NCI-H2107 (cell line): Measurements from ENCODE around the gene CPSF4.
"Not testable (repeated sequence)": the region's sequence is repeated elsewhere in the genome, so short reads cannot be mapped to it uniquely, and the experiment has no call there.

ENCODE experiments used
- DNase-seq: peaks from one replicate; lab custom pipeline; 2025; lab: John Stamatoyannopoulos, UW

CPSF4 gene

GRCh38 chr7:99490878-99491277 lies 52.1 kb downstream of the CPSF4 start:
- no peak for DNase-seq

- DNase-seq, result no peak
Observed at GRCh38 chr7:99493823-99494222, 55.1 kb downstream of the CPSF4 start.

- no peak for DNase-seq
Observed at GRCh38 chr7:99497766-99498545, 59.2 kb downstream of the CPSF4 start.

GRCh38 chr7:99498546-99498944 lies 59.8 kb downstream of the CPSF4 start:
- DNase-seq, result no peak

GRCh38 chr7:99499371-99499720 lies 60.6 kb downstream of the CPSF4 start:
- no peak for DNase-seq

- DNase-seq, result peak; percentile 90
Observed at GRCh38 chr7:99499721-99500636, 61.2 kb downstream of the CPSF4 start, which contains the start of gene ZNF394. Gene ZNF394, minus strand, starts transcription at chr7:99500281. Its CDS starts 188 bp downstream, at chr7:99500093.

GRCh38 chr7:99500637-99501009 lies 61.9 kb downstream of the CPSF4 start:
- DNase-seq, result no peak

GRCh38 chr7:99501236-99501635 lies 62.5 kb downstream of the CPSF4 start:
- DNase-seq, result not testable (repeated sequence)

- DNase-seq, result no peak
Observed at GRCh38 chr7:99504281-99504602, 65.5 kb downstream of the CPSF4 start.

GRCh38 chr7:99504603-99505323 lies 66.0 kb downstream of the CPSF4 start, which contains the start of gene ZKSCAN5:
Gene ZKSCAN5, plus strand, starts transcription at chr7:99504662. Its CDS starts 1,383 bp downstream, at chr7:99506045.
- DNase-seq, result peak; percentile 95

- no peak for DNase-seq
Observed at GRCh38 chr7:99505324-99505662, 66.5 kb downstream of the CPSF4 start.
